ENCODE data around the gene HSF5. TPM values are rescaled to one million over a fixed set of nuclear protein-coding genes. Genes with fewer than 3 reads are reported as not detected.
A peak's percentile ranks its signal among the peaks of the same experiment; 100 is the strongest.

HSF5 gene
- total RNA-seq, 1 donor from 2014 or later, result 5.5 TPM

GRCh38 chr17:58513965-58514769, 26.0 kb upstream of the HSF5 start, which contains the start of gene MTMR4:
Gene MTMR4 (minus strand): TSS chr17:58514638. CDS start chr17:58514407, 231 bp downstream.
- no peaks in the 10 kb centered on the region for H3K27me3 Mint-ChIP-seq
- ChIA-PET CTCF (interaction anchor here (0.9 to 2.0 kb wide), 6 partner anchors 26 to 490 kb away, joined by 4 to 6 read pairs (median 4); partner anchors contain the start of genes HSF5 and SUPT4H1), POLR2A (interaction anchor here (0.5 to 9.0 kb wide), 17 partner anchors 9 to 1016 kb away, joined by 3 to 214 read pairs (median 6); partner anchors contain the start of genes HSF5, SUPT4H1 and TSPOAP1)
- intact Hi-C loops (cut with micrococcal nuclease), result loop anchor here (1.0 to 10.0 kb wide), 5 partner anchors 9 to 1429 kb away; partner anchors contain the start of genes AKAP1, CLTC, MSI2 and SUPT4H1
- peaks cover 50% of the 10 kb centered on the region for H3K36me3 Mint-ChIP-seq (ENCODE audit: low read depth)
- peaks cover 75% of the 10 kb centered on the region for H3K4me1 Mint-ChIP-seq
- ATAC-seq (ENCODE audit: low read depth) (peak; percentile 8), DNase-seq (peak; percentile 71)
- H3K4me3 Mint-ChIP-seq, result peak within 1 kb of the TSS; percentile 93
- no peaks in the 10 kb centered on the region for H3K9me3 Mint-ChIP-seq
- peak within 1 kb of the TSS; percentile 83 for H3K27ac Mint-ChIP-seq
- no peak for TF ChIP-seq CTCF (IDR thresholded peaks at IDR 0.05)

GRCh38 chr17:58513267-58513964, 25.2 kb upstream of the HSF5 start:
- Mint-ChIP-seq H3K27ac (peak overlapping the region; percentile 83), H3K4me3 (peak overlapping the region; percentile 93), H3K27me3 (no peaks in the 10 kb centered on the region), H3K4me1 (peaks cover 68% of the 10 kb centered on the region), H3K9me3 (no peaks in the 10 kb centered on the region), H3K36me3 (ENCODE audit: low read depth) (peaks cover 55% of the 10 kb centered on the region)
- ChIA-PET CTCF (interaction anchor here (0.8 to 2.0 kb wide), 5 partner anchors 25 to 491 kb away, joined by 3 to 5 read pairs (median 4); partner anchors contain the start of genes HSF5 and SUPT4H1), POLR2A (interaction anchor here (0.5 to 9.0 kb wide), 11 partner anchors 8 to 1016 kb away, joined by 3 to 214 read pairs (median 6); partner anchors contain the start of genes HSF5, SUPT4H1 and TSPOAP1)
- DNase-seq, result peak; percentile 33
- ATAC-seq (ENCODE audit: low read depth), result no peak
- intact Hi-C loops (cut with micrococcal nuclease), result loop anchor here (1.0 to 10.0 kb wide), 4 partner anchors 8 to 1429 kb away; partner anchors contain the start of genes AKAP1, CLTC and MSI2
- no peak for TF ChIP-seq CTCF (IDR thresholded peaks at IDR 0.05)

GRCh38 chr17:58510075-58510474, 21.9 kb upstream of the HSF5 start:
- CTCF ChIA-PET, result no interaction called here
- ATAC-seq (ENCODE audit: low read depth), result no peak
- POLR2A ChIA-PET, result no interaction called here
- Mint-ChIP-seq H3K36me3 (ENCODE audit: low read depth) (peaks cover 79% of the 10 kb centered on the region), H3K27ac (peak overlapping the region; percentile 27), H3K27me3 (no peaks in the 10 kb centered on the region), H3K4me1 (peaks cover 56% of the 10 kb centered on the region), H3K4me3 (no peak overlapping the region), H3K9me3 (no peaks in the 10 kb centered on the region)
- TF ChIP-seq CTCF (IDR thresholded peaks at IDR 0.05), result no peak
- DNase-seq, result no peak
- intact Hi-C loops (cut with micrococcal nuclease), result loop anchor here (10.0 kb wide), 3 partner anchors 1105 to 1425 kb away; partner anchors contain the start of genes AKAP1, CLTC and MSI2

GRCh38 chr17:58508341-58509067, 20.3 kb upstream of the HSF5 start:
- Mint-ChIP-seq H3K27ac (no peak overlapping the region), H3K4me3 (no peak overlapping the region), H3K27me3 (no peaks in the 10 kb centered on the region), H3K36me3 (ENCODE audit: low read depth) (peaks cover 91% of the 10 kb centered on the region), H3K4me1 (peaks cover 62% of the 10 kb centered on the region), H3K9me3 (no peaks in the 10 kb centered on the region)
- ChIA-PET CTCF (interaction anchor here (1.3 kb wide), 1 partner anchor 21 kb away, joined by 3 read pairs; the partner anchor contains the start of gene HSF5), POLR2A (interaction anchor here (1.0 kb wide), 1 partner anchor 10 kb away, joined by 3 read pairs; no protein-coding TSS in a partner anchor)
- DNase-seq, result no peak
- ATAC-seq (ENCODE audit: low read depth), result no peak
- no peak for TF ChIP-seq CTCF (IDR thresholded peaks at IDR 0.05)
- intact Hi-C loops (cut with micrococcal nuclease), result no loop called here
